Breast epithelium (tissue), 3 donors: ENCODE results near the gene MAMLD1.

Experiments
- POLR2A ChIP-seq: fragments of 450-650 bp; IDR thresholded peaks from one replicate; pipeline ENCODE4 v1.6.1; 2016; ENCODE audit warnings: antibody characterized with exemption, mild to moderate bottlenecking, moderate library complexity
- POLR2AphosphoS5 ChIP-seq, 3 donors: sonication (generic); formaldehyde crosslinking; IDR thresholded peaks; one replicate each; pipeline ENCODE4 v1.6.1; 2017; ENCODE audit warnings: antibody characterized with exemption in 3 of 3
- TF ChIP-seq, protein P1 (sequence below), 3 donors: fragments of 450-650 bp; IDR thresholded peaks; one replicate each; pipeline ENCODE4 v1.5.1; 2016 to 2017; ENCODE audit warnings: antibody characterized with exemption in 3 of 3, mild to moderate bottlenecking in 3 of 3, moderate library complexity in 3 of 3

DNA sequence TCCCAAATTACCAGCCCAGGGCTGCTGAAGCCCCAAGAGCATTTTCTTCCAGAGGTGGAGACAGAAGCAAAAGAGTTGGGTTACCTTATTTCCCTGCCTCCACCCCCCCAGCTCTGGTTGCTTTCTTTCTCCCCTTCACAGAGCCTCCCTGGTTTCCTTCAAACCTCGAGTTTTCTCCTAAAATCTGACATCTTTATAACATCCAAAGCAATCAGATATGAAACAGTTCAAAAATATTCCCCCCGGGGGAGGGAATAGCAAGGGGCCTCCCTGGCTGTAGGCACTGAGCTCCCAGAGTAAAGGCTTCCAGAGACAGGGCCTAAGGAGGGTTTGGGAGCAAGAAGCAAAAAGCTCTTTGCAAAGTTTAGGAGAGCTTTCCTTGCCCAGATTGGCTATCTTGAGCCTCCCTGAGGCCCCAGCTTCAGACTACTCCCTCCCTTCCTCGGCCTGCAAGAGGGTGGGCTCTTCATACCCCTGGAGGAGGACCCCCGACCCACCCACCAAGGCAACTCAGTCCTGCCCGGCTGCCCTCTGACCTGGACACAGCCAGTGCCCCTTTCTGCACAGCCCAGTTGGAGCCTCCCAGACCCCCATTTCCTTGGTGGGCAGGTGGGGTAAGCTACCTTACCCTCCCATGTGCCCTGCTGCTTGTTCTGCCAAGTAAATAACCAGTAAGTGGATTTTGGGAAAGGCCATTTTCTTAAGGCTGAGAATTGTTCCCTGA, 7.6 kb downstream of the MAMLD1 start:
- TF ChIP-seq, protein P1, sequence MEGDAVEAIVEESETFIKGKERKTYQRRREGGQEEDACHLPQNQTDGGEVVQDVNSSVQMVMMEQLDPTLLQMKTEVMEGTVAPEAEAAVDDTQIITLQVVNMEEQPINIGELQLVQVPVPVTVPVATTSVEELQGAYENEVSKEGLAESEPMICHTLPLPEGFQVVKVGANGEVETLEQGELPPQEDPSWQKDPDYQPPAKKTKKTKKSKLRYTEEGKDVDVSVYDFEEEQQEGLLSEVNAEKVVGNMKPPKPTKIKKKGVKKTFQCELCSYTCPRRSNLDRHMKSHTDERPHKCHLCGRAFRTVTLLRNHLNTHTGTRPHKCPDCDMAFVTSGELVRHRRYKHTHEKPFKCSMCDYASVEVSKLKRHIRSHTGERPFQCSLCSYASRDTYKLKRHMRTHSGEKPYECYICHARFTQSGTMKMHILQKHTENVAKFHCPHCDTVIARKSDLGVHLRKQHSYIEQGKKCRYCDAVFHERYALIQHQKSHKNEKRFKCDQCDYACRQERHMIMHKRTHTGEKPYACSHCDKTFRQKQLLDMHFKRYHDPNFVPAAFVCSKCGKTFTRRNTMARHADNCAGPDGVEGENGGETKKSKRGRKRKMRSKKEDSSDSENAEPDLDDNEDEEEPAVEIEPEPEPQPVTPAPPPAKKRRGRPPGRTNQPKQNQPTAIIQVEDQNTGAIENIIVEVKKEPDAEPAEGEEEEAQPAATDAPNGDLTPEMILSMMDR (IDR thresholded peaks at IDR 0.05): no peak
- TF ChIP-seq POLR2A (no peak), POLR2AphosphoS5 (IDR thresholded peaks at IDR 0.05) (no peak)
